Glutamatergic neuron (in vitro differentiated cells): Measurements from ENCODE around the gene MC1R. TPM values are rescaled to one million over a fixed set of nuclear protein-coding genes. Genes with fewer than 3 reads are reported as not detected.

Experiments used
- DNase-seq: peaks from one replicate; pipeline ENCODE4 v3.0.0; 2022
- H3K27ac Mint-ChIP-seq: one replicate; pipeline ENCODE4 v1.8.0; 2020; ENCODE audit warnings: mild to moderate bottlenecking, mixed read lengths, inconsistent platforms; ENCODE audit not compliant: unreplicated experiment
- H3K27me3 Mint-ChIP-seq: one replicate; pipeline ENCODE4 v1.8.0; 2020; ENCODE audit warnings: mild to moderate bottlenecking, moderate library complexity, mixed read lengths, inconsistent platforms; ENCODE audit not compliant: unreplicated experiment
- H3K36me3 Mint-ChIP-seq: one replicate; pipeline ENCODE4 v1.8.0; 2020; ENCODE audit warnings: mild to moderate bottlenecking, mixed read lengths, inconsistent platforms; ENCODE audit not compliant: unreplicated experiment
- H3K4me1 Mint-ChIP-seq: one replicate; pipeline ENCODE4 v1.8.0; 2020; ENCODE audit warnings: mild to moderate bottlenecking, low read depth, mixed read lengths, inconsistent platforms; ENCODE audit not compliant: unreplicated experiment
- H3K4me3 Mint-ChIP-seq: one replicate; pipeline ENCODE4 v1.8.0; 2020; ENCODE audit warnings: mild to moderate bottlenecking, mixed read lengths, inconsistent platforms; ENCODE audit not compliant: unreplicated experiment
- H3K9me3 Mint-ChIP-seq: one replicate; pipeline ENCODE4 v1.8.0; 2020; ENCODE audit warnings: mild to moderate bottlenecking, moderate library complexity, mixed read lengths, inconsistent platforms; ENCODE audit not compliant: unreplicated experiment
- CTCF ChIP-seq: fragments of 200-600 bp; sonication (generic); IDR thresholded peaks from one replicate; pipeline ENCODE4 v1.5.0; 2021; ENCODE audit not compliant: partially characterized antibody, unreplicated experiment
- total RNA-seq: library from RNA; stranded (reverse); fragmentation: NEBNext Ultra II Directional; extraction: Animal tissue kit (Norgen Biotek cat#: 25700); gene quantifications from one replicate; pipeline ENCODE4 v1.2.1, GENCODE V29; 2021; ENCODE audit not compliant: unreplicated experiment

The MC1R gene
- total RNA-seq, 1 donor from 2014 or later, result 12.8 TPM

DNA sequence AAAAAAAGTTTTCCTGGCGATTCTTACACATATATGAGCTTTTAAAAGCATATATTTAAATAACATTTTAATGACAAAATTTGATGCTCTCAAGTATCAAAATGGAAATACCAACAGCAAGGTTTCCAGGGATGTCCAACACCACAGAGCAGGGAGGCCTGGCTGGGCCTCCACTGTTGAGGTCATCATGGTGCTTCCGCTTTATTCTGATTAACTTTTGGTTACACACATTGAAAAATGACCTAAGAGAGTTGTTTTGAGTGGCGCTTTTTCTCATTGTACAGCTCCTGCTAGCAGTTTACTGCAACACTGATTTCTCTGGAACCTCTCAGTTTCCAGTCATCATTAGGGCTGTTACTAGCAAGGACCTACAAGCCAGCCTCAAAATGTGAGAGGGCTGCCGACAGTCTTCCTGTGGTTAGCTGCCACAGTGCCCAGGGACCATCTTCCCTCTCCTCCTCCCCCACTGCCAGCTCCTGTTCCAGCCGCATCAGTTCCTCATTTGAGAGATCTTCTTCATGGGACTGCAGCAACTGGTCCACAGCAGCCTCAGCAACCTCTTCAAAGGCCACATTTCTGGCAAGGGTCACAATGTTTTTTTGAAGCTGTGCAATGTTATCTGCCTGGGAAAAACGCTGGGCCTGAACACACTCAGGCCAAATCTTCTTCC is 51.2 kb downstream of the MC1R start:
- H3K27ac Mint-ChIP-seq, result no peak overlapping the region
- no peaks in the 10 kb centered on the region for H3K27me3 Mint-ChIP-seq
- peaks cover 16% of the 10 kb centered on the region for H3K36me3 Mint-ChIP-seq

More for the DNA sequence above, 51.2 kb downstream of the MC1R start:
- TF ChIP-seq CTCF, result no peak
- peaks cover 8% of the 10 kb centered on the region for H3K9me3 Mint-ChIP-seq
- peaks cover 10% of the 10 kb centered on the region for H3K4me1 Mint-ChIP-seq
- no peak overlapping the region for H3K4me3 Mint-ChIP-seq
- DNase-seq, result no peak

Other genes starting within 250 kb of the MC1R start
- gene CDK10, start 232.2 kb upstream of the MC1R start, total RNA-seq, result 56.9 TPM
- 18.6 TPM for gene SPATA2L, start 217.2 kb upstream of the MC1R start, total RNA-seq
- 19.5 TPM for gene VPS9D1, start 198.0 kb upstream of the MC1R start, total RNA-seq
- gene ZNF276, start 197.3 kb upstream of the MC1R start, total RNA-seq, result 20.8 TPM
- 42.8 TPM for gene FANCA, start 102.2 kb upstream of the MC1R start, total RNA-seq
- 39.2 TPM for gene SPIRE2, start 90.4 kb upstream of the MC1R start, total RNA-seq
- 272 TPM for gene TCF25, start 45.3 kb upstream of the MC1R start, total RNA-seq
- gene TUBB3, start 4.5 kb downstream of the MC1R start, total RNA-seq, result 3,960 TPM
- gene DEF8, start 29.9 kb downstream of the MC1R start, total RNA-seq, result 96.0 TPM
- gene DBNDD1, start 100.6 kb downstream of the MC1R start, total RNA-seq, result 77.8 TPM
- not detected for gene PRDM7, start 158.5 kb downstream of the MC1R start, total RNA-seq